ENCODE results near the gene KCNJ15.
"Not testable (repeated sequence)": the region's sequence is repeated elsewhere in the genome, so short reads cannot be mapped to it uniquely, and the experiment has no call there.

The KCNJ15 gene

GRCh38 chr21:38256599-38257302, at the start of gene KCNJ15:
Gene KCNJ15 (plus strand): TSS chr21:38256991. CDS start chr21:38299262, 42,271 bp downstream.
- H3K27ac ChIP-seq = peak within 1 kb of the TSS in 15 of 21 experiments; percentile 0 to 69 (median 56)

GRCh38 chr21:38208118-38208517, 48.7 kb upstream of the KCNJ15 start:
- Histone ChIP-seq H3K4me3 (no peak overlapping the region), H3K27ac (no peak overlapping the region)

More at GRCh38 chr21:38256599-38257302, at the start of gene KCNJ15:
- H3K4me3 ChIP-seq = peak within 1 kb of the TSS in 6 of 7 experiments; percentile 17 to 33 (median 22)

DNA sequence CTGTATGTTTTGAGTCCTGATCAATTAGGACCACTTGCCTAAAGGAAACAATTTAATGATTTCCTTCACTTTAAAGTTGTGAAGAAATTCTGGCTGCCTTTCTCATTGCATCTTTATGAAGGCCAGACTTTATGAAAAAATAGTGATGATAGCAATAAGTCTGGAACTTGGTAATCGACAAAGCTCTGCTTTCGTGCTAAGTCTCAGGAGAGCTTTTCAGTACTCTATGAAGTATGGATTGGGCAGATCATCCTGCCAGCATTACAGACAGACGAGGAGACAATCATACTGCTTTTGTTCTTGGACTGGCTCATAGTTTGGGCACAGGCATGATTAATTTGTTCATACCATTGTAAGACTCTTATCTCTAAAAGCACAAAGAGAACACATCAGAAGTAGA, 45.5 kb upstream of the KCNJ15 start:
- peak overlapping the region in 4 of 21 experiments; percentile 1 to 53 (median 21) for H3K27ac ChIP-seq
- H3K4me3 ChIP-seq = no peak overlapping the region

DNA sequence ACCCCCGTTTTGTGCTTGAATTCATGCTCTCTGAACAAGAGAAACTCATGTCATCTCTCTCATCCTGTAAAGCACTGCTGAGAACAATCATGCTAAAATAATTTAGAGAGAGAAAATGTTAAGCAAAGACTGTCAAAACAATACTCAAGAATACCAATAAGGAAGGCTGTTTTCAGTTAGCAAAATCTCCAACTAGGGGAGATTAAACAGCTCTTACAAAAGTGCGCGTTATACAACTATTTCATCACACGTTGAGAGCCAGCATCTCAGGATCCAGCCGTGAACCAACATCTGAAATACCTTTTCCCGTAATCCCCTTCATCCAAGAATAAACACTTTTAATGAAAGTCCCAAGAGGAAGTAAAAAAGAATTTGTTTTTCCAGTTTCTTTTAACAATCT, 44.1 kb upstream of the KCNJ15 start:
- no peak overlapping the region for H3K4me3 ChIP-seq
- peak overlapping the region in 7 of 21 experiments; percentile 1 to 57 (median 33) for H3K27ac ChIP-seq

- Histone ChIP-seq H3K27ac (peak overlapping the region in 4 of 21 experiments; percentile 18 to 62 (median 41)), H3K4me3 (no peak overlapping the region)
Measured at GRCh38 chr21:38219049-38219628, 37.7 kb upstream of the KCNJ15 start.

- H3K4me3 ChIP-seq = no peak overlapping the region
- H3K27ac ChIP-seq = peak overlapping the region in 5 of 21 experiments; percentile 7 to 65 (median 49)
Measured at GRCh38 chr21:38220270-38220737, 36.5 kb upstream of the KCNJ15 start.

DNA sequence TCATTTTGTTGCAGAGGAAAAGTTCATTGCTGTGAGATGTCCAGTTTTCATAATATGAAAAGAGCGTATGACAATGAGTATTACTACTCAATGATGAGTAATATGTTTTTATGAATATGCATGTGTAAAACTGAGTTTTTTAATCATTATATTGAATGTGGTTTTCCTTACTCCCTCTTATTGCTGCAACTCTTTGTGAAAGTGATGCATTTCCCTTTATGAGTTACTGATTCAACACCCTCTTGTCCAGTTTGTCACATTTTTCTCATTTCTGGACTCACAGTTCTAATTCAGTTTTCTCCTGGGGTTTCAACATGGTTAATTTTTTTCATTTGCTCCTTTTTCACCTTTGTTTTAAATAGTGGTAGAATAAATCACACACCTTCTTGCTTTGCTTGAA, 35.2 kb upstream of the KCNJ15 start:
- H3K27ac ChIP-seq = peak overlapping the region in 3 of 21 experiments; percentile 48 to 63 (median 49)
- no peak overlapping the region for H3K4me3 ChIP-seq

DNA sequence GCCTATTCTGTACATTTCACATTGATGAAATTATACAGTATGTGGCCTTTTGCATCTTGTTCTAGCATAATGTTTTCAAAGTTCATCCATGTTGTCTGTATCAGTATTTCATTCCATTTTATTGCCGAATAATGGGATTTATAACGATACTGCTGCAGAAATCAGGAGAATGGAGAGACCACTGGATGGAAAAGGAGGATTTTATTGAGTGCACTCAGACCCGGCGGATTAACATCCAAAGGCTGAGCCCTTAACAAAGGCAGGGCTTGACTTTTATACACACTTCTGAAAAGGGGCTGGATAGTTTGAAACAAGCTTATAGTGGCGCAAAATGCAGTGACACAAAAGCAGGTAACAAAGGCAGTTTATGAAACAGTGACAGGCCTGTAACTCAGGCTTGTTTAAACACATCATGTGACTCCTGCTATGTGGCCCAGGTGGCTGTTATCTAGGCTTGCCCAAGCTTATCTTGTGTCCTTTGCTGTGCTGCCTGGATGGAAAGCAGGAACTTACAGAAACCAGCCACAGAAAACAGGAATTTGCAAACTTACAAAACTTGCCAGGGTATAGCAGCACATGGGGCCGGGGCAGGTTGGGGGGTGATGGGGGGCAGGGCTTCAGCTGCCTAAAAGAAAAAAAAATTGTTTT, 32.8 kb upstream of the KCNJ15 start:
- no peak overlapping the region for H3K4me3 ChIP-seq

GRCh38 chr21:38227401-38227800, 29.4 kb upstream of the KCNJ15 start:
- Histone ChIP-seq H3K27ac (no peak overlapping the region), H3K4me3 (no peak overlapping the region)

More for the DNA sequence above, 32.8 kb upstream of the KCNJ15 start:
- H3K27ac ChIP-seq = no peak overlapping the region

DNA sequence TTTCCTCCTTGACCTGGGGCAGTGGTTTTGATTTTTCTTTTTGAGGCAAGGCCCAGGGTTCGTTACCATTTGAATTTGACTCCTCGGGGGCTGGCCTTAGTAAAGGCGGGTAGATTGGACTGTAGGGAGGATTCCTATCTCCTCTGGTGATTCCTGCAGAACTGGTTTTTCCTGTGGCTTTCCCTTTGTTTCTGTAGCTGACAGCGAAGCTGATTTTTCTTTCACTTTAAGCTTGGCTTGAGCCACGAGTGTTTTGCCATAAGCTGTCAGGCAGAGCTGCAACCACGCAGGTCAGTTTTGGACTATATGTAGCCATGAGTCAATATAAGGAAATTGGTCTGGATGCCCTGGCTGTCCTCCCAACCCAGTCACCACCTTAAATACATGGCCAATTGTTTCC, 28.7 kb upstream of the KCNJ15 start:
- Histone ChIP-seq H3K4me3 (no peak overlapping the region), H3K27ac (peak overlapping the region in 3 of 21 experiments; percentile 13 to 23 (median 15))

DNA sequence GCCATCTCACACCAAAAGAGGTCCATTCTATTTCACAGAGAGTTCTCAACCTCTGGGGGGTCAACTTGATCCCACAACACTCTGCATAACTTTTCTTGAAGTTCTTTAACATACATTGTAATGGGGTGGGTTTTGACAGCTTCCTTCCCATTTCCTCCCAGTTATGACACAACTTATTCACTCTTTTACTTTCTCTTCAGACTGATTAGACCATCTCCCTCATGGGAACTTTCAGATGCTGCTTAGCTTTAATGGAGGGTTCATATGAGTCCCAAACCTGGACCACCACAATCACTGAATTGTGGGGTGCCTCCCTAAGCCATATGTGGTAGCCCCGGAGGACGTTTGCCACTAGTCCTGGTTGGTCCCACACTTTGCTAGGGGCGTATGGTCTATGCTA, 28.3 kb upstream of the KCNJ15 start:
- Histone ChIP-seq H3K27ac (peak overlapping the region in 2 of 21 experiments; percentile 37 to 39), H3K4me3 (no peak overlapping the region)

DNA sequence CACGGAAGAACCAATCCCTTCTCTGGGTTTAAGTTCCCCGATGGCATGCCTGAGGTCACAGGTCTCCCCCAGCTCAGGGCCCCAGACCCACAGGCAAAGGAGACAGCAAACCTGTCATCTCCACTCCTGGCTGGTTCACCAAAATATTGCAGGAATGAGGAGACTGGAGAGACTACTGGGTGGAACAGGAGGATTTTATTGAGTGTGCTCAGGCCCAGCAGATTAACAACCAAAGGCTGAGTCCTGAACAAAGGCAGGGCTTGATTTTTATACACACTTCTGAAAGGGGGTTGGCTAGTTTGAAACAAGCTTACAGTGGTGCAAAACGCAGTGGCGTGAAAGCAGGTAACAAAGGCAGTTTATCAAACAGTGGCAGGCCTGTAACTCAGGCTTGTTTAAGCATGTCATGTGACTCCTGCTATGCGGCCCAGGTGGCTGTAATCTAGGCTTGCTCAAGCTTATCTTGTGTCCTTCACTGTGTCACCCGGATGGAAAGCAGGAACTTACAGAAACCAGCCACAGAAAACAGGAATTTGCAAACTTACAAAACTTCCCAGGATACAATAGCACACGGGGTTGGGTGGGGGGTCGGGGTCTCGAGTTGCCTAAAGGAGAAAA, 27.4 kb upstream of the KCNJ15 start:
- H3K27ac ChIP-seq = peak overlapping the region in 1 of 21 experiments; percentile 39
- H3K4me3 ChIP-seq = no peak overlapping the region

GRCh38 chr21:38234395-38235142, 22.2 kb upstream of the KCNJ15 start:
- Histone ChIP-seq H3K4me3 (no peak overlapping the region), H3K27ac (peak overlapping the region in 14 of 21 experiments; percentile 1 to 75 (median 47))

- H3K27ac ChIP-seq = peak overlapping the region in 8 of 21 experiments; percentile 1 to 75 (median 42)
Measured at GRCh38 chr21:38235251-38235650, 21.5 kb upstream of the KCNJ15 start.

GRCh38 chr21:38236232-38236631, 20.6 kb upstream of the KCNJ15 start:
- Histone ChIP-seq H3K4me3 (no peak overlapping the region), H3K27ac (peak overlapping the region in 1 of 21 experiments; percentile 22)

More at GRCh38 chr21:38235251-38235650, 21.5 kb upstream of the KCNJ15 start:
- not testable (repeated sequence) for H3K4me3 ChIP-seq

DNA sequence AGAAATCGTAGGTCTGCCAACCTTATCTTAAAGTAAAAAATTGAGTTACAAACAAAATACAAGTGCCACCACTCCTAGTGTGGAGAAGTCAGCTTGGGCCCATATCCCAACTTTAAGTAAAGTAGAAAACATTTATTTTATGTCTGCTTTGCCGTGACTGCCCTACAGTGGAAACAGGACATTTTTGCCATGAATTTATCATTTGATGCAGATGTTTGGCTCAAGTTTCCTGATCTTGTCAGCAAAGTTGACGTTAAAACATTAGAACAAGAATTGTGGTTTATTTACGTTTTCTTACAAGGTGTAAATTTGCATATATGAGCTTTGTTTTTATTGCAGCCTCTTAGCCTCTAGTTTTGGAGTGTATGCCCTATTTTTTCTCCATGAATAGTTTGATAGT, 17.1 kb upstream of the KCNJ15 start:
- Histone ChIP-seq H3K27ac (peak overlapping the region in 8 of 21 experiments; percentile 5 to 79 (median 44)), H3K4me3 (no peak overlapping the region)

GRCh38 chr21:38240129-38240528, 16.7 kb upstream of the KCNJ15 start:
- H3K27ac ChIP-seq = peak overlapping the region in 9 of 21 experiments; percentile 5 to 79 (median 60)
- H3K4me3 ChIP-seq = no peak overlapping the region

- H3K27ac ChIP-seq = peak overlapping the region in 12 of 21 experiments; percentile 17 to 79 (median 55)
- H3K4me3 ChIP-seq = no peak overlapping the region
Measured at GRCh38 chr21:38241029-38241740, 15.6 kb upstream of the KCNJ15 start.
